NCI-H2081 (cell line): ENCODE data around the gene KLHL17.
"Not testable (repeated sequence)": the region's sequence is repeated elsewhere in the genome, so short reads cannot be mapped to it uniquely, and the experiment has no call there.

ENCODE experiments used
- DNase-seq, 2 experiments: peaks; one replicate each; lab custom pipeline; 2025; lab: John Stamatoyannopoulos, UW

The KLHL17 gene

DNA sequence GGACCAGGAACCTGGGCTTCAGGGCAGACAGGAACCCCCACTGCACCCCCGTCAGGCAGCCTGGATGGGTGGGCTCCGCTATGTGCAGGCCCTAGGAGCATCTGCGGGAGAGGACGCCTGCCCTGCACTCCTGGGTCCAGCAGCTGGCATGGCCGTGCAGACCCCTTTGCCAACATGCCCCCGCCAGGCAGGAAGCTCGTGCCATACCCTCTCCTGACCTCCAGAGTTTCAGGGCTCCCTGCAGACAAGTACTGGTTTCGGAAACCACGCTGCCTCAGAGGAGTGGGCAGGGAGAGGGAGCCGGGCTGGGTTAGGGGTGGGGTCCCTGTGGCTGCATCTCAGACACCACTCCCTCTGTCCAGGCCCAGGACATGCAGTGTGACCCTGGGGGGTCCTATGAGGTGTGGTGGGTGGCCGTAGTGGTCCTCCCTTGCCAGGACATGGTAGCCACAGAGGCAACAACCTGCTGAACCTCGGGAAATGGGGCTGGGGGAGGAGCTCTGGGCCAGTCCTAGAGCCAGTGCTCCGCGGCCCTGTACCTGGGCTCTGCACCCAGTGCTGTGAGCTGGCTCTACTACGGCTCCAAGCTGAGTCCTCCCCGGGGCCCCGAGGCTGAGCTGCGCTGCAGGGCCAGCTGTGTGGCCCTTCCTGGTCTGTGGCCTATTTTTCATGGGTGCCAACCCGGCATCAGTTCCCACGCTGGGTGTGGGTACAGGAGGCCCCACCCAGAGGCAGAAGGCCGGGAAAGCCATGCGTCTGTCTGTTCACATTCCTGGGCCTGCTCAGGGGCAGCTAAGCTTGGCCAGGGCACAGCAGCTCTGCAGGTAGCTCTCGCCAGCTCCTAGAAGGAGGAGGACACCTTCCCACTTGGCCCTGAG is 7.3 kb downstream of the KLHL17 start:
- no peak for DNase-seq

DNA sequence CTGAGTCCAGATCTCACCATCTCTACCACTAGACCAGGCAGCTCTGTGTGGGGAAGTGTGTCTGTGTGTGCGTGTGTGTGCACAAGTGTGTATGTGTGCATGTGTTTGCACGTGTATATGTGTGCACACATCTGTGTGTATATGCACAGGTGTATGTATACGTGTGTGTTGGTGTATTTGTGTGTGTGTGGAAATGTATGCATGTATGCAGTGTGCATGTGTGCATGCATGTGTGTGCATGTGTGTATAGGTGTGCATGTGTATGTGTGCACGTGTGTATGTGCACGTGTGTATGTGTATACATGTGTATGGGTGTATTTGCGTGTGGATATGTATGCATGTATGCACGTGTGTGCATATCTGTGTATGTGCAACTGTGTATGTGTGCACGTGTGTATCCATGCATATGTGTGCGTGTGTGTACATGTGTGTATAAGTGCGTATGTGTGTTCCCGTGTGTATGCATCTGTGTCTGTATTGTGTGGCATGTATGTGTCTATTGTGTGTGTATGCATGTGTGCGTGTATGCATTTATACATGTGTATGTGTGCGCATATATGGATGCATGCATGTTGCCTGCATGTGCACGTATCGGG is 9.0 kb downstream of the KLHL17 start:
- no peak for DNase-seq

DNA sequence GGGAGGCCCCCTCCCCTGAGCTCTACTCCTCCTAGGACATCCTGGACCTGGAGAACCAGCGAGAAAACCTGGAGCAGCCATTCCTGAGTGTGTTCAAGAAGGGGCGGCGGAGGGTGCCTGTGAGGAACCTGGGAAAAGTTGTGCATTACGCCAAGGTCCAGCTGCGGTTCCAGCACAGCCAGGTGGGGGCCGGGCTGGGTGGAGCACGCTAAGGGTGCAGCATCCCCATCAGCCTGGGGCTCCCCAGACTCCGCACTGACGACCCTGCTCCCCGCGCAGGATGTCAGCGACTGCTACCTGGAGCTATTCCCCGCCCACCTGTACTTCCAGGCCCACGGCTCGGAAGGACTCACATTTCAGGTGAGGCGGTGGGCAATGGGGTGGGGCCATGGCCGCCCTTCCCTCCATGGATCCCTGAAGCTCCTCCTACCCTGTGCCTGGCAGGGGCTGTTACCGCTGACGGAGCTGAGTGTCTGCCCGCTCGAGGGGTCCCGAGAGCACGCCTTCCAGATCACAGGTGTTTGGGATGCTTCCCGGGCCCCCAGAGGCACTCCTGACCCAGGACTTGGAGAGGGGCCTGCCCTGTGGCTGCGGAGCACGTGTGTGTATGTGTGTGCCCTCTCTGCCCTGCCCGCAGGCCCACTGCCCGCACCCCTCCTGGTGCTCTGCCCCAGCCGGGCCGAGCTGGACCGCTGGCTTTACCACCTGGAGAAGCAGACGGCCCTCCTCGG is 10.0 kb downstream of the KLHL17 start:
- DNase-seq, result no peak

DNA sequence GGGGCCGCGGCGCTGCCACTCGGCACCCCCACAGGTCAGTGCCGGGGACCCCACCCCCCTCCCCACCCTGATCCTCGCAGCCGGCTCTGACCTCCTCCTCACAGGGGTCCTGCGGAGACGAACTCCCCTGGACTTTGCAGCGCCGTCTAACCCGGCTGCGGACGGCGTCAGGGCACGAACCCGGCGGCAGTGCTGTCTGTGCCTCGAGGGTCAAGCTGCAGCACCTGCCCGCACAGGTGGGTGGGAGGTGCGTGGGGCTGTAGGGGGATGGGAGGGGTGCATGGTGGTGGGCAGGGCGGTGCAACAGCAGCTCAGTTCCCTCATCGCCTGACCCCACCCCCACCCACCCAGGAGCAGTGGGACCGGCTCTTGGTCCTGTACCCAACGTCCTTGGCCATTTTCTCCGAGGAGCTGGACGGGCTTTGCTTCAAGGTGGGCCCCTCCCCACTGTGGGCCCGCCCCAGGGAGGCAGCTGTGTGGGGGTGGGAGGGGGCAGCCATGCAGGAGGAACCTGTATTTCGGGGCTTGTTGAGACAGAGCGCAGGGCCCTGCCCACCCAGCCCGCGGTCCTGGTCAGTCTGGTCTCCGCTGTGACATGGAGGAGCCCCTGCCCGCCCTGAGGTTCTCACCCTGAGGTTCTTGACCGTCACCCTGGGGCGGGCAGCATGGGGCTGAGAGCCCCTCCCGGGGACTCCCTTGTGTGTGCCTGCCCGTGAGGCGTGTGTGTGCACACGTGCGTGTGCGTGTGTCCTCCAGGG is 10.8 kb downstream of the KLHL17 start:
- DNase-seq, result no peak

DNA sequence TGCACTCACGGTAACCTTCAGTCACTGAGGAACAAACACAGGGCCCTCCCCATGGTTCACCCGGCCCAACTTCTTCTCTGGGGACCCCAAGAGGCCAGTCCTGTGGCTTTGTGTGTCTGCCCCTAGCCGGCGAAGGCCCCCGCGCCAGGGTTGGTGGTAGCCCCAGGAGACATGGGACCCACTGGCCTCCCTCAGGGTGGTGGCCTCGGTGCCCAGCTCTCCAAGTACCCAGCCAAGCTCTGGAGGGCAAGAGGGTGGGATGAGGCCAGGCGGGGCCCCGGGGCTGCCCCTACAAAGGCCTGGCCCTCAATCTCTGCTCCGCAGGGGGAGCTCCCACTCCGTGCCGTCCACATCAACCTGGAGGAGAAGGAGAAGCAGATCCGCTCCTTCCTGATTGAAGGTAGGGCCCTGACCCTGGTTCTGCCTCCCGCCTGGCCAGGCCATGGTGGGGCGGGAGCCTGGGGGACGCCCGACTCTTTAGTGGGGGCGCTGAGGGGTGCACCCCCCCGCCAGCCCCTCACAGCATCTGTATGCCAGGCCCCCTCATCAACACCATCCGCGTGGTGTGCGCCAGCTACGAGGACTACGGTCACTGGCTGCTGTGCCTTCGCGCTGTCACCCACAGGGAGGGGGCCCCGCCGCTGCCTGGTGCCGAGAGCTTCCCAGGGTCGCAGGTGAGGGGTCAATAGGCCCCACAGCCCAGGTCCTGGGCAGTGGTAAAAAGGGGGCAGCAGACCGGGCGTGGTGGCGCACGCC is 11.5 kb downstream of the KLHL17 start:
- DNase-seq, result no peak

DNA sequence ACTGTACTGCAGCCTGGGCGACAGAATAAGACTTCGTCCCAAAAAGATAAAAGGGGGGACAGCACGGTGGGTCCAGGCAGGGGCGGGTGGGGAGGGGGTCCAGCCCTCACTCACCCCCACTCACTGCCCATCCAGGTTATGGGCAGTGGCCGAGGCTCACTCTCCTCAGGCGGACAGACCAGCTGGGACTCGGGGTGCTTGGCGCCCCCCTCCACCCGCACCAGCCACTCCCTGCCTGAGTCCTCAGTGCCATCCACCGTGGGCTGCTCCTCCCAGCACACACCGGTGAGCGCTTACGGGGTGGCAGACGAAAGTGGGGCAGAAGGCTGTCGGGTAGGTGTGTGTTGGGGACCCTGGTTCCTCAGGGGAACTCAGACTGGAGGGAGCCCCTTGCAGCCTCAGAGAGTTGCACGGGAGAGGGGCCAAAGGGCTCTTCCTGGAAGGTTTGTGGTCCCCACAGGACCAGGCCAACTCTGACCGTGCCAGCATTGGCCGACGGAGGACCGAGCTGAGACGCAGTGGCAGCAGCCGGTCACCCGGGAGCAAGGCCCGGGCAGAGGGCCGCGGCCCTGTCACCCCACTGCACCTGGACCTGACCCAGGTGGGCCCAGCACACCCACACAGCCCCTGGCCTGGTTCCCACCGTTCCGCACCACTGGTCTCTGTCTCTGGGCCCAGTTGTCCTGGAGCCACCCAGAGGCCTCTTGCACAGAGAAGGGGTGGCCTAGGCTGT is 12.5 kb downstream of the KLHL17 start:
- no peak for DNase-seq

DNA sequence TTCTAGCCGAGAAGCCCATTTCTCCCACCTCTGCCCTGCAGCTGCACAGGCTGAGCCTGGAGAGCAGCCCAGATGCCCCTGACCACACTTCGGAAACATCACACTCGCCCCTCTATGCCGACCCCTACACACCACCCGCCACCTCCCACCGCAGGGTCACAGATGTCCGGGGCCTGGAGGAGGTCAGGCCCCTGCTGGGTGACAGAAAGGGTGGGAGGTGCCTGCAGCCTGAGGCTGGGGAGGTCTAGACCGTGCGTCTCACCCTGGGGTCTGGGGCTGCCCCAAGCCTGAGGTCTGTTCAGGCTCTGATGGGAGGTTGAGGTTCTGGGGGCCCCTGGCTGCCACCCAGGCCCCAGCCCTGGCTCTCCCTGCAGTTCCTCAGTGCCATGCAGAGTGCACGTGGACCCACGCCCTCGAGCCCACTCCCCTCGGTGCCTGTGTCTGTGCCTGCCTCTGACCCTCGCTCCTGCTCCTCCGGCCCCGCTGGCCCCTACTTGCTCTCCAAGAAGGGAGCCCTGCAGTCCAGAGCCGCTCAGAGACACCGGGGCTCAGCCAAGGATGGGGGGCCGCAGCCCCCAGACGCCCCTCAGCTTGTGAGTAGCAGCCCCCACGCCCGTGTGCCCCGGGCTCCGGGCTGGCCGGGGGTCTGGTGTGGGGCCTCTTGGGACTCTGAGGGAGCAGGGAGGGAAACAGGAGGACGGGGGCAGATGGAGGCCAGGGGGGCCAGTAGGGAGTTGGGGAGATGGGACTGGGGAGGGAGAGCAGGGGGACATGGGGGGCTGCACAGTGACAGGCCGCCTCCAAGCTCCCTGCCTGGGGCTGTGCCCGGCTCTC is 13.3 kb downstream of the KLHL17 start:
- DNase-seq, result no peak

DNA sequence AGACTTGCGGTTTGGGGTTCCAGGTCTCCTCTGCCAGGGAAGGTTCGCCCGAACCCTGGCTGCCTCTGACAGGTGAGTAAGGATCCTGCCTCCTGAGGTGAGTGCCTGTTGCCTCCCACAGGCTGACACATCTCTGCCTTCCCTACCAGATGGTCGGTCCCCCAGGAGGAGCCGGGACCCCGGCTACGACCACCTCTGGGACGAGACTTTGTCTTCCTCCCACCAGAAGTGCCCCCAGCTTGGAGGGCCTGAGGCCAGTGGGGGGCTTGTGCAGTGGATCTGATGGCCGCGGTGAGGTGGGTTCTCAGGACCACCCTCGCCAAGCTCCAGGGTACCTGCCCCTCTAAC is 13.9 kb downstream of the KLHL17 start:
- DNase-seq, result no peak

DNA sequence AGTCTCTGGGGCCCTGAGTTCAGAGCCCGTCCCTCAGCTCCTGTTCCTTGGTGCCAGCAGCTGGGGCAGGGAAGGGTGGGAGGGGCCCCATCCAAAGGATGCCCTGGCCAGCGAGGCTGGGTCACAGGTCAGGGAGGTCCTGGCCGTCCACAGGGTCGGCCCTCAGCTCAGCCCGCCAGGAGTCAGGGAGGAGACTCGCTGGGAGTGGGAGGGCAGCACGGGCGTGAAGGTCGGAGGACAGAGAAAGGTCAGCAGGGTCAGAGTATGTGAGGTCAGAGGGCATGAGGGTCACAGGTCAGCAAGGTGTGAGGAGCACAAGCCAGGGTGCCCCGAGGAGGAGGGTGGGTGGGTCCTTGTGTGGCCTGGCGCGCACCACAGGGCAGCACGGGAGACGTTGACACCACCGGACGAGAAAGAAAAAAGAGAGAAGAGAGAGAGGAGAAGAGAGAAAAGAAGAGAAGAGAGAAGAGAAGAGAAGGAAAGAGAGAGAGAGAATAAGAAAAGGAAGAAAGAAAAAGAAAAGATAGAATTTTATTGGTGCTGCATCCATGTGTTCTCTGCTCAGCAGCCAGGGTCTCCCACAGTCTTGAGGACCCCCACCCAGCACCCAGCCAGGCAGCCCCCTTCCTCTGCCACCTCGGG is 14.4 kb downstream of the KLHL17 start:
- DNase-seq, result no peak

DNA sequence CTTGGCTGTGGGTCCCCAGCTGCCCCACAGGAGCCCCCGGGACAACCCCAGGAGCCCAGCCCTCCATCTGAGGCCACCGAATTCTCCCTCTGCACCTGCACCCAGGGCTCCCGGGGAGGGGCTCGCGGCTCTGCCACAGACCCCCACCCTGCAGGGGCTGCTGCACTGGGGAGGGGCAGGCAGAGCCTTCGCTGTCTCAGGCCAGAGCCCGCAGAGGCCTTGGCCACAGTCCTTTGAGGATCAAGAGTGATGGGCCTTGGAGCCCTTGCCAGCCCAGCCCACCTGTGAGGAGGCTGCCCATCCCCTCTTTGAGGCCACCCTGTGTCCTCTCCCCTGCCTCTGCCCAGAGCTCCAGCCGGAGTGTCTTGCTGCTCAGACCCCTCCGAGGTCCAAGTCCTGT is 15.0 kb downstream of the KLHL17 start:
- no peak for DNase-seq

DNA sequence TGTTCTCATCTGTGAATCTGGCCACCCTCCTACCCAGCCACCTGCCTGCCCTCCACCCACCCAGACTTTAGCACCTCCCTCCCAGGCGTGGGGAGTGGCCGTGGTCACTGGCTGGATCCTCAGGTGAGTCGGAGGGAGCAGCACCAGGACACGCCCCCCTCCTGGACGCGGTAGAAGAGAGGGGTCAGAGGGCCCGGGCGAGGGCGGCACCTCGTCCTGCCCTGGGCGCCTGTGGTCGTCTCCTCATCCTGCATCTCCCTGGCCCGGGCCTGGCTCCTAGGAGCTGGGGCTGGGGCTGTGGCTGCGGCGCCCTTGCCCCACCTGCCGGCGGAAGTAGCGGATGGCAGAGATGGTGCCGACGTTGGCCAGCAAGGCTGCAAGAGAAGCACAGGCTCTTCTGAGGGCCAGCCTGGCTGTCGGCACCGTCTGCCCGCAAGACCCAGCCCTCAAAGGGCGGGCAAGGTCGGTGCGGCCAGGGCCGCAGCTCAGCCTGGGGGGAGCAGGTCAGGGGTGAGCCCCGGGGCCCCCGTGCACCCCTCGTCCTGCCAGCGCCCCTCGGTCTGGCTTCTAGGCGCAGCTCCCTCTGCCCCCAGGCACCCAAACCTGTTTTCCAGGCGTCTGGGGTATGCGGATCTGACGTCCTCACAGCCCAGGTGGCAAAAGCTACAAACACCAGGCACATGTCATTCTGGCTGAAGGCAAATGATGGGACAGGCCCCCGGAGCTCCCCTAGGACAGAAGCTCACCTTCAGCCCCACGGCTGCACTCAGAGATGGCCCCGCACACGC is 15.7 kb downstream of the KLHL17 start:
- peak; percentile 39 to 49 for DNase-seq

DNA sequence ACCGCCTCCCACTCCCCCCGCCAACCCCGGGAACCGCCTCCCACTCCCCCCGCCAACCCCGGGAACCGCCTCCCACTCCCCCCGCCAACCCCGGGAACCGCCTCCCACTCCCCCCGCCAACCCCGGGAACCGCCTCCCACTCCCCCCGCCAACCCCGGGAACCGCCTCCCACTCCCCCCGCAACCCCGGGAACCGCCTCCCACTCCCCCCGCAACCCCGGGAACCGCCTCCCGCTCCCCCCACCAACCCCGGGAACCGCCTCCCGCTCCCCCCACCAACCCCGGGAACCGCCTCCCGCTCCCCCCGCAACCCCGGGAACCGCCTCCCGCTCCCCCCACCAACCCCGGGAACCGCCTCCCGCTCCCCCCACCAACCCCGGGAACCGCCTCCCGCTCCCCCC is 16.4 kb downstream of the KLHL17 start:
- not testable (repeated sequence) for DNase-seq

DNA sequence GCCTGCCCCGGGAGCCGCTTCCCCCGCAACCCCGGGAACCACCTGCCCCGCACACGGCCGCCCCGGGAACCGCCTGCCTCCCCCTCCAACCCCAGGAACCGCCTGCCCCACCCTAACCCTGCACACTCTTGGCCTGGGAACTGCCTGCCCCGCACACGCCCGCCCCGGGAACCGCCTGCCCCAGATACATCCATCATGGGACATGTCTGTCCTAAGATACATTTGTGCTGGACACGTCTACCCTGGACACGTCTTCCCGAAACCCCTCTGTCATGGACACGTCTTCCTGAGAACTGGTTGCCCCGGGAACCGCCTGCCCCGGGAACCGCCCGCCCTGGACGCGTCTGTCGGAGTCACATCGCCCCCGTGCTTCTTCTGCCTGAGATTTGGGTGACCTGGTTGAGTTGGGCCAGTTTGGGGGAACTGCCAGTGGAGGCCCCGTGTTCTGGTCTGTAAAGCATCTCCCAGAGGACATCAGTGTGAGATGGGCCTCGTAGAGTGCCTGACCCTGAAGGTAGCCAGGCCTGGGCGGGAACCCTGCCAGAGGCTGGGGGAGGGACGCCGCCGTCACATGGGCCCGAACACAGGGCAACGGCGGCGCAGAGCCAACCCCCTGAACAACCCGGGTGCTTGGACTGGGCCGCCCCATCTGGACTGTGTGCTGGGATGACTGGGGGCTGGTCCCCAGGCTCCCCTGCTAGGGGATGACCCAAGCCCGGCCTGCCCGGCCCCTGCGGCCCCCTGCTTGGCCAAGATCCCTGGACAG is 17.9 kb downstream of the KLHL17 start:
- no peak for DNase-seq

DNA sequence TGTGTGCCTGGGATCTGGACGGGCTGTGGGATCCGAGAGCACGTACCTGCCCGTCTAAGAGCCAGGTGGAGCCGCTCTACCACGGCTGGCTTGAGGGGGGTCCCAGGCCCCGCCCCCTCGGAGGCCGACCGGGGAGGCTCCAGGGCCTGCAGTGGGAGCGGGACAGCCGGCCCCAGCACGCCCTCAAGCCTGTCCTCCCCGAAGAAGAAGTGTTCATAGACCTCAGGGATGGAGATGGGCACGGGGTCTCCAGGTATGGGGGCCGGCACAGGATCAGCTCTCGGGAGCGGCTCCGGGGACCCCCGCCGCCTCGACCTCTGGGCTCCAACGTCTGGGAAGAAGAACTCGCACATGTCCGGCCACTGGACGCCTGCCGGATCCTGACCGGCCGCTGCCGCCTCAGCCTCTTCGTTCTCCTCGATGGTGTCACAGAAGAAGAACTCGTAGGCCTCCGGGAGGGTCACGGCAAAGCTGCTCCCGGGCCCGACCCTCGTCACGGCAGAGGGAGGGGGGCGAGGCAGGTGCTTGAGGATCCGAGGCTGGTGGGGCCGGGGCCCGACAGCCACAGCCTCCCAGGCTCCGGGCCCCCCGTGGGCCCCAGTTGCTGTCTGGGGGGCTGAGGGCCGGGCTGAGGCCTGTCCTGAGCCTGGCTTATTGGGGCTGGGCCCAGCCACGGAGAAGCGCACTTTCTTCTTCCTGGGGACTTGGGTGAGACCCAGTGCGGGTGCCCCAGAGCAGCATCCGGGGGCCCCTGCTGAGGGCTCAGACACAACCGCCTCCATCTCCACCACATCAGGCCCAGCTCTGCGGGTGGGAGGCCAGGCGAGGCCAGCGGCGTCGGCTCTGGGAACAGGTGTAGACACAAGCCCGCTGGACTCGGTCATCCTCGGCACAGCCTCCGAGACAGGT is 18.7 kb downstream of the KLHL17 start:
- no peak for DNase-seq

DNA sequence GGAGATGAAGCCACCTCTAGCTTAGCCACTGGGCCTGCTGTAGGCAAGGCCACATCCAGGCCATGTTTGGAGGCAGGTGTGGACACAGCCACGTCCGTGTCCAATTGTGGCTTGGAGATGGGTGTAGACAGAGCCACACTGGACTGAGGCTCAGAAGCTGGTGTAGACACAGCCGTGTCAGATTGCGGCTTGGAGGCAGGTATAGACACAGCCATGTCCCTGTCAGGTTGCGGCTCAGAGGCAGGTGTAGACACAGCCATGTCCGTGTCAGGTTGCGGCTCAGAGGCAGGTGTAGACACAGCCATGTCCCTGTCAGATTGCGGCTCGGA is 19.3 kb downstream of the KLHL17 start:
- DNase-seq, result no peak

DNA sequence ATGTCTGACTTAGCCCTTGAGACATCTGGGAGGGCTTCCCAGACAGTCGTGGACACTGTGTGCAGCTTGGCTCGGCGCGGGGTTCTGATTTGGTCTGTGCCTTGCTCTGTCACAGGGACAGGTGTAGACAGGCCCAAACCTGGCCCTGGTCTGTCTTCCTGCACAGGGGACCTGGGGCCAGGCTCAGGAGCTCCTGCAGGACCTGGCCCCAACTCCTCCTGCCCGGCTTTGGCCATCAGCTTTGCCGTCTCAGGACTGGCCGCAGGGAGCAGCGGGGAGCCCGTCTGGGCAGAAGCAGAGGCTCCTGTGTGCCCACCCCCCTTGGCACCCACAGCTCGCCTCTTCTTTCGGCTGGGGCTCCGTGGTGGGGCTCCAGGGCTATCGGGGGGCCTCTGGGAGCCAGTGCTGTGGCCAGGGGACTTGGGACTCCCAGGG is 19.8 kb downstream of the KLHL17 start:
- DNase-seq, result no peak
